Cortex of kidney (tissue), 1 donor: ENCODE results near the gene UTF1.
"Not testable (repeated sequence)": the region's sequence is repeated elsewhere in the genome, so short reads cannot be mapped to it uniquely, and the experiment has no call there.

Source experiments
- DNase-seq: peaks from one replicate; lab custom pipeline; 2025; lab: John Stamatoyannopoulos, UW

The UTF1 gene

DNA sequence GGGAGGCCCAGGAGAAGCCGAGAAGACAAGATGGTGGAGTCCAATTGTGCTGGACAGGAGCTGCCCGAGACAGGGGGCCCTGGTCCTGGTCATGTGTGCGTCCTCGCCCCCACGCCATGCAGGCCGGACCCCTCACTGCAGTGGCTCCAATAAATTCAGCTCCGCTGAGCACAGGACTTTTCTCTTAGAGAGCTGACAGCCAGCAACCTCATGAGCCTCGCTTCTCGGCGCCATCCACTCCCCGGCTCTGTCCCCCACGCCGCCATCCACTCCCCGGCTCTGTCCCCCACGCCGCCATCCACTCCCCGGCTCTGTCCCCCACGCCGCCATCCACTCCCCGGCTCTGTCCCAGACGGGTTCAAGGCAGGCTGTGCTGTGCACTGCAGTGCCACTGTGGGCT, 2.8 kb upstream of the UTF1 start:
- no peak for DNase-seq

GRCh38 chr10:133229265-133230043, 563 bp upstream of the UTF1 start:
- DNase-seq, result no peak

DNA sequence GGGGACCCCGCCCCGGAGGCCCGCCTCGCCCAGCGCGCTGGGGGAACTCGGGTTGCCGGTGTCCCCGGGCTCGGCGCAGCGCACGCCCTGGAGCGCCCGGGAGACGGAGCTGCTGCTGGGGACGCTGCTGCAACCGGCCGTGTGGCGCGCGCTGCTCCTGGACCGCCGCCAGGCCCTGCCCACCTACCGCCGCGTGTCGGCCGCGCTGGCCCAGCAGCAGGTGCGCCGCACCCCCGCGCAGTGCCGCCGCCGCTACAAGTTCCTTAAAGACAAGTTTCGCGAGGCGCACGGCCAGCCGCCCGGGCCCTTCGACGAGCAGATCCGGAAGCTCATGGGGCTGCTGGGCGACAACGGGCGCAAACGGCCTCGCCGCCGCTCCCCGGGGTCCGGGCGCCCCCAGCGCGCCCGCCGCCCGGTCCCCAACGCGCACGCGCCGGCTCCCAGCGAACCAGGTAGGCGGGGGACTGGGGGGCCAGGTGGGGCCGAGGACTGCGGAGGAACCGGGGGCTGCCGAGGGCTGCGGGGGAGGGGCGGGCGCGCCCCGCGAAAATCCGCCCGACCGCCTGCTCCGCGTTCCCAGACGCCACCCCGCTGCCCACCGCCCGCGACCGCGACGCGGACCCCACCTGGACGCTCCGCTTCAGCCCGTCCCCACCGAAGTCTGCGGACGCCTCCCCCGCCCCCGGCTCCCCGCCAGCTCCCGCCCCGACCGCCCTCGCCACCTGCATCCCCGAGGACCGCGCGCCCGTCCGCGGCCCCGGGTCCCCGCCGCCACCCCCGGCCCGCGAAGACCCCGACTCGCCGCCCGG, 574 bp downstream of the UTF1 start:
- DNase-seq, result no peak

DNA sequence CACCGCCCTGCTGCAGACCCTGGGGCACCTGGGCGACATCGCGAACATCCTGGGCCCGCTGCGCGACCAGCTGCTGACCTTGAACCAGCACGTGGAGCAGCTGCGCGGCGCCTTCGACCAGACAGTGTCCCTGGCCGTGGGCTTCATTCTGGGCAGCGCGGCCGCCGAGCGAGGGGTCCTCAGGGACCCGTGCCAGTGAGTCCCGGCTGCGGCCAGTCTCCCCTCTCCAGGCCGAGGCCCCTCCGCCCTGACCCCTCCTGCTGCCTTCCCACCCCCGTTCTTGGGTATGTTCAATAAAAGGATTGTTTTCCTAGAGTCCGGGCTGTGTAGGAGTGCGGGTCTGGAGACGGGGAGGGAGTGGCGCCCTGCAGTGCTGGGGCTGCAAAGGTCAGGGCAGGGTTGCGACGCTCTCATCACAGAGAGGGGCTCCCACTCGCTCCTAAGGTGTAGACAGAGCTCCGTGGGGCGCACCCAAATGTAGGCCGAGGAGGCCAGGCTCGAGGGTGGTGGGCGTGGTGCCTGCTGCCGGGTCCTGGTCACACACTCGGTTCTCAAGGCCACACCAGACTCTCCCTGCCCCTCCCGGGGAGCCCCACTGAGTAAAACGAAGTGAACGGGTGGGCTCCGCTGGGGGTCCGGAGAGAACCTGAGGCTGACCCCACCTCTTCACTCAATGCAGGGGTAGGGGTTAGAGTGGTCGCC, 1.4 kb downstream of the UTF1 start:
- DNase-seq, result no peak

- DNase-seq, result no peak
Measured at GRCh38 chr10:133231946-133232574, 2.0 kb downstream of the UTF1 start.

DNA sequence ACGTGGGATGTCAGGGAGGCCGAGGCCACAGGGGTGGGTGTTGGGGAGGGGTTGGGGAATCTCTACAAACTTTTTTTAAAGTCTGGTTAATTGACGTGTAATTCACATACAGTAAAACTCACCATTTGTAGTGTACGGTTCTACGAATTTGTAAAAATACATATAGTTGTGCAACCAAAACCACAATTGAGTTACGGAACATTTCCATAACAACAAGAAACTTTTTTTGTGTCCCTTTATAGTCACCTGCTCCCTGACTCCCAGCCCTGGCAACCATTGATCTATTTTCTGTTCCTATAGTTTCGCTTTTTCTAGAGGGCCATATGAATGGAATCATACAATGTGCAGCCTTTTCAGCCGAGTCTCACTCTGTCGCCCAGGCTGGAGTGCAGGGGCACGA, 4.8 kb downstream of the UTF1 start:
- not testable (repeated sequence) for DNase-seq

- no peak for DNase-seq
Measured at GRCh38 chr10:133235265-133235855, 5.3 kb downstream of the UTF1 start.

DNA sequence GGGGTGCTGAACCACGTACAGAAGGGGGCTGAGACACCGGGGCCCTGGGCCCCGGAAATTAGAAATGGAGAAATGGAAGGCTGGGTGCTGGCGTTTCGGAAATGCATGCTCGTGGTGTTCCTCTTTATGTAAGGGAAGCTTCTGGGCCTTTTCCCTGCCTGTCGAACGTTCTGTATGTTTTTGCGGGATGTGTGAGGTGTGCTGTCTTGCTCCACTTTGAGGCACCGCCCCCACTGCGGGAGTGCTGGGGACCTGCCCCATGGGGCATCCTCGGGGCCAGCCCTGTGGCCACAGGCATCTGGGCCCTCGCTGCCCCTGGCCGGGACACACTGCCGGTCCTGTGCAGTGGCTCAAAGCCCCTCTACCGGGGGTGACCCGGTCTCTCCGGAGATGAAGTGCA, 5.9 kb downstream of the UTF1 start:
- no peak for DNase-seq

DNA sequence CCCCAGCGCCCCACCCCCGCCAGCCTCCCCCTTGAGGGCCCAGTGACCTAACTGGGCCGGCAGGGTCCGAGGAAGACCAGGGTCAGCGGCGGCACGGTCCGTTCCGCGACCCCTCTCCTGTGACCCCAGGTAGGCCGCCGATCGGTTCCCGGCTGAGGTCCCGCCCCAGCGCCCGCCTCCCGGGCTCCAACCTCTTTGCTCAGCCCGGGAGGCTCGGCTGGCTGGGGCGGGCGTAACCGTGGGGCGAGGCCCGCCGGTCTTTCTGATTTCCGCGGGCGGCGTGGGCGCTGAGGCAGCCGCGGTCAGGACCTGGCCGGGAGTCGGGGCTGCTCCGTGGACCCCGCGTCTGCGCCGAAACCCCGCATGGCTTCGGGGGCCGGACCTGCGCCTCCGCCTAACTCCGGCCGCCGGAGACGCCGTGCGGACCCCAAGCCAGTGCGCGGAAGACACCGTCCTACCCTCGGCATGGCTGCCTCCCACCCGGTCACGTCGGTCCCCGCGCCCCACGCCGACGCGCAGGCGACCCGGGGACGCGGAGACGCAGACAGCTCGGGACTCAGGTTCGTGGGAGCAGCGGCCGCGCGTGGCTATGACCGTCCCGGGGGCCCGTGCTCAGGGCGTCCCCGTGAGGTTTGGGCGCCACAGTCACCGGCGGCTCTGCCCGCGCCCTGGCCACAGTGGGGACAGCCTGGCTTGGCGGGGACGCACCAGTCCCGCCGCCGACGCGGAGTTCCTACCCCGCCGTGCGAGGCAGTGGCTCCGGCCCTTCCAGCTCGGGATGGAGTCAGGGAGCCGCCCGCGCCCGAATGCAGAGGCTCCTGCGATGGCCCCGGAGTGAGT, 6.6 kb downstream of the UTF1 start:
- DNase-seq, result no peak

DNA sequence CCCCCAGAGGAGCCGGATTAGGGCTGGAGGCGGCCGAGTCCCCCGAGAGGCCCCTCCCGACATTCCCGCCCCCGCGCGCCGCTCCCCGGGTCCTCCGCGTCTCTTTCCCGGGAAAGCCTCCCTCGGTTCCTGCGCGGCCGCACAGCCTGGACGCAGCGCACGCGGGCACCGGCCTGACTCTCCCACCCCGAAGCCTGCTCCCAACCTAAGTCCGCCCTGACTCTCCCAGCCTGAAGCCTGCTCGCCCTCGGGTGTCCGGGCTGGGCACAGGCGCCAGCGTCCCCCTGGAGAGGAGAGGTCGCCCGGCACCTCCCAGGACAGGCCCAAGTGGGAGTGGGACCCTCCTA, 7.2 kb downstream of the UTF1 start:
- DNase-seq, result no peak

- DNase-seq, result no peak
Measured at GRCh38 chr10:133237588-133238465, 7.8 kb downstream of the UTF1 start, which contains the start of gene VENTX. VENTX (plus strand) TSS chr10:133237855; CDS start chr10:133237915, 60 bp downstream.

- no peak for DNase-seq
Measured at GRCh38 chr10:133238466-133238804, 8.4 kb downstream of the UTF1 start.

GRCh38 chr10:133239990-133240389, 10.0 kb downstream of the UTF1 start:
- DNase-seq, result no peak

GRCh38 chr10:133241501-133242205, 11.6 kb downstream of the UTF1 start:
- no peak for DNase-seq

DNA sequence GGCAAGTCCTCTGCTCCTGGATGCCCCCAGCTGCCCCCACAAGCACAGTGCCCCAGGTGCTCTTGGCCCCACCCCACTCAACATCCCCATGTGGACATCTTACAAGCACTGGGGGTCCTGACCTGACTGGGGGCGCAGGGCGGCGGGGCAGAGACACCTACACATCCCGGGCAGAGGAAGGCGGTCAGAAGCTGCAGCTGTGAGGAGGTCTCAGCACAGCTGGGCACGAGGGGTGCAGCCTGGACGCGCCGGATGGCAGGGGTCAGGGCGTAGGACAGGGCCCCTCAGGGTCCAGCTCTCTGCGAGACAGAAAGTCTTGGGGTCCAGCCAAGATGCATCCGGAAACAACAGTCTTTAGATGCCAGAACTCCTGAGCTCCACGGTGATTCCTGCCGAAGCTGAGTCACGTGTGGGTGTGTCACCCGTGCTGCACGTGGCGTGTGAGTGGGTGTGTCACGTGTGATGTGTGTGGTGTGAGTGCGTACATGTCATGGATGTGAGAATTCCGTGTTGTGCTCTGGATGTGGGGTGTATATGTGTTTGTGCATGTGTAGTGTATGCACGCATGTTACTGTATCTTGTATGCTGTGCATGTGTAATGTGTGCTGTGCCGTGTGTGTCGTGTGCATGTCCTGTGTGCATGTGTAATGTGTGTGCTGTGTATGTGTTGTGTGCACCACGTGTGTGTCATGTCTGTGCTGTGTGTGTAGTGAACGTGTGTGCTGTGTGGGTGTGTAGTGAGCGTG, 12.8 kb downstream of the UTF1 start:
- DNase-seq, result no peak

- DNase-seq, result no peak
Measured at GRCh38 chr10:133243593-133243992, 13.6 kb downstream of the UTF1 start.

DNA sequence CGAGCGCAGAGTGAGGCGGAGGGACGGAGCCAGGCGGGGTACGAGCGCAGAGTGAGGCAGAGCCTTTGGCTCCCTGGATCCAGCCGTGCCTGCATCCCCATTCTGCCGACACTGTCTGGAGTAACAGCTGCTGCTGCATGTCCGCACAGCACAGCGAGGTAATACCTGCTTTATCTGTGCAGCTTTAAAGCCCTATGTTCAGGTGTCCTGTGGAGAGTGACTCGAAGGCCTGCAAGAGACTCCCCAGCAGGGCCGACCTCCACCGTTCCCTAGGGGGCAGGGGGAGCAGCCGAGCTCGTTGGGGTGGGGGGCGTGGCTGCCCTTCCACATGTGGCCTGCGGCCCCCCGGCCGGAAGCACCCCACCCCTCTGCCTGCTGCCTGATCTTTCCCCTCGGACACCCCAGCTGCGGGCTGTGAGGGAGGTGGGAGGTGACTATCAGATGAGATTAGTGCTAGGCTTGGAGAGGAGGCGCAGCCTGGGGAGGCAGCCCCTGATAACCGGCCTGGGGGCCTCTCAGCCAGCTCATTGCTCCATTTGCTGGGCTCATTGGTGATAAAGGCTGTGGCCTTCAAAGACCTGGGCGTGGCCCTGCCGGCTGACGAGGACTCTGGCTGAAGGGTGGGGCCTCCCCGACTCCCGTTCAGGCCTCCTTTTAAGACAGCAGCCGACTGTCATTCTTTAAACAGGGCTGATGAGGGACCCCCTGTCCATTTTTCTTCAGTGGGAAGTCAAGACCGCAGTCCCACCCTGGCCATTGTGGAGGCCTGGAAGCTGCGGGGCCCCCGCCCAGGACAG, 15.6 kb downstream of the UTF1 start:
- no peak for DNase-seq

- no peak for DNase-seq
Measured at GRCh38 chr10:133246236-133246626, 16.2 kb downstream of the UTF1 start.
